Measurements from ENCODE around the gene SMTNL2.

Gene SMTNL2

GRCh38 chr17:4610656-4611055, 26.3 kb downstream of the SMTNL2 start:
- no peak overlapping the region for H3K4me3 ChIP-seq (ENCODE audit: low read depth, low read length)
- no peak for DNase-seq (ENCODE audit: low read depth)
- no peak for TF ChIP-seq POLR2A (IDR thresholded peaks at IDR 0.05; ENCODE audit: extremely low read depth, insufficient read length)

DNA sequence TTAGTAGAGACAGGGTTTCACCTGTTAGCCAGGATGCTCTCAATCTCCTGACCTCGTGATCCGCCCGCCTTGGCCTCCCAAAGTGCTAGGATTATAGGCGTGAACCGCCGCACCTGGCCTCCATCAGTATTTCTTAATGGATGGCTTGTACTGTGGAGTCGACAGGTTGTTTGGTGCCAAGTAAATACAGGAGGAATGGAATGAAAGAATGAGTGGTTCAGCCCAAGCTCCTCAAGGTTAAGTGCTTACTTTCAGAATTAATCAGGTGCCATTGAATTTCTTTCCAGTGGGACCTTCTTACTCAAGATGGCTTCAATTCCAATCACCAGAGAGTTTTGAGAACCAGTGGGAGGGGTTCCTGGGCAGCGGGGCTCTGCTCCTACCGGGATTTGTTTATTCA, 32.1 kb downstream of the SMTNL2 start:
- TF ChIP-seq, protein P1, sequence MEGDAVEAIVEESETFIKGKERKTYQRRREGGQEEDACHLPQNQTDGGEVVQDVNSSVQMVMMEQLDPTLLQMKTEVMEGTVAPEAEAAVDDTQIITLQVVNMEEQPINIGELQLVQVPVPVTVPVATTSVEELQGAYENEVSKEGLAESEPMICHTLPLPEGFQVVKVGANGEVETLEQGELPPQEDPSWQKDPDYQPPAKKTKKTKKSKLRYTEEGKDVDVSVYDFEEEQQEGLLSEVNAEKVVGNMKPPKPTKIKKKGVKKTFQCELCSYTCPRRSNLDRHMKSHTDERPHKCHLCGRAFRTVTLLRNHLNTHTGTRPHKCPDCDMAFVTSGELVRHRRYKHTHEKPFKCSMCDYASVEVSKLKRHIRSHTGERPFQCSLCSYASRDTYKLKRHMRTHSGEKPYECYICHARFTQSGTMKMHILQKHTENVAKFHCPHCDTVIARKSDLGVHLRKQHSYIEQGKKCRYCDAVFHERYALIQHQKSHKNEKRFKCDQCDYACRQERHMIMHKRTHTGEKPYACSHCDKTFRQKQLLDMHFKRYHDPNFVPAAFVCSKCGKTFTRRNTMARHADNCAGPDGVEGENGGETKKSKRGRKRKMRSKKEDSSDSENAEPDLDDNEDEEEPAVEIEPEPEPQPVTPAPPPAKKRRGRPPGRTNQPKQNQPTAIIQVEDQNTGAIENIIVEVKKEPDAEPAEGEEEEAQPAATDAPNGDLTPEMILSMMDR (IDR thresholded peaks at IDR 0.05; ENCODE audit: low read depth, low read length), result no peak
- TF ChIP-seq POLR2A (IDR thresholded peaks at IDR 0.05; ENCODE audit: extremely low read depth, insufficient read length) (no peak), MAX (IDR thresholded peaks at IDR 0.05; ENCODE audit: low read depth, low read length) (no peak), MYC (IDR thresholded peaks at IDR 0.05; ENCODE audit: low read depth, low read length) (no peak)
- no peak for DNase-seq (ENCODE audit: low read depth)
- H3K4me3 ChIP-seq (ENCODE audit: low read depth, low read length), result no peak overlapping the region

DNA sequence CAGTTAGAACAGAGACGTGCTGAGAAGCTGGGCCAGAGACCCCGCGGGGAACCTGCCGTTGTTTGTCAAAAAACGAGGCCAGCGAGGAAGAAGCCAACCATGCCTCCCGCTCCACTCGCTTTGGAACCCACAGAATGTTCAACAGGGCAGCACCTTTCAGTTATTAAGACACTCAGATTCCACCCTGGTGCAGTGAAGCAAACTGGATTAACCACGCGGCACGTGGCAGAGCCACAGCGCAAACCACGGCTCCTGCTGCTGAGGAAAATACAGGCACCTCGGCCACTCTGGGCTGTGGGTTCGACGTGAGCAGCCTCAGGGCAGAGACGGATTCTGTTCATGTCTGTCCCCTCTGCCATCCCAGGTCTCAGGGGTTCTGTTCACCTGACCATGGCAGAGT, 32.8 kb downstream of the SMTNL2 start:
- DNase-seq (ENCODE audit: low read depth), result no peak
- TF ChIP-seq MYC (IDR thresholded peaks at IDR 0.05; ENCODE audit: low read depth, low read length), result no peak
- TF ChIP-seq POLR2A (IDR thresholded peaks at IDR 0.05; ENCODE audit: extremely low read depth, insufficient read length), result no peak
- TF ChIP-seq MAX (IDR thresholded peaks at IDR 0.05; ENCODE audit: low read depth, low read length), result no peak
- TF ChIP-seq, protein P1 (IDR thresholded peaks at IDR 0.05; ENCODE audit: low read depth, low read length), result no peak
- no peak overlapping the region for H3K4me3 ChIP-seq (ENCODE audit: low read depth, low read length)

GRCh38 chr17:4617590-4618351, 33.4 kb downstream of the SMTNL2 start:
- no peak for DNase-seq (ENCODE audit: low read depth)
- H3K4me3 ChIP-seq (ENCODE audit: low read depth, low read length), result no peak overlapping the region
- TF ChIP-seq POLR2A (IDR thresholded peaks at IDR 0.05; ENCODE audit: extremely low read depth, insufficient read length) (no peak), MYC (IDR thresholded peaks at IDR 0.05; ENCODE audit: low read depth, low read length) (no peak), MAX (IDR thresholded peaks at IDR 0.05; ENCODE audit: low read depth, low read length) (no peak)
- TF ChIP-seq, protein P1 (IDR thresholded peaks at IDR 0.05; ENCODE audit: low read depth, low read length), result no peak

DNA sequence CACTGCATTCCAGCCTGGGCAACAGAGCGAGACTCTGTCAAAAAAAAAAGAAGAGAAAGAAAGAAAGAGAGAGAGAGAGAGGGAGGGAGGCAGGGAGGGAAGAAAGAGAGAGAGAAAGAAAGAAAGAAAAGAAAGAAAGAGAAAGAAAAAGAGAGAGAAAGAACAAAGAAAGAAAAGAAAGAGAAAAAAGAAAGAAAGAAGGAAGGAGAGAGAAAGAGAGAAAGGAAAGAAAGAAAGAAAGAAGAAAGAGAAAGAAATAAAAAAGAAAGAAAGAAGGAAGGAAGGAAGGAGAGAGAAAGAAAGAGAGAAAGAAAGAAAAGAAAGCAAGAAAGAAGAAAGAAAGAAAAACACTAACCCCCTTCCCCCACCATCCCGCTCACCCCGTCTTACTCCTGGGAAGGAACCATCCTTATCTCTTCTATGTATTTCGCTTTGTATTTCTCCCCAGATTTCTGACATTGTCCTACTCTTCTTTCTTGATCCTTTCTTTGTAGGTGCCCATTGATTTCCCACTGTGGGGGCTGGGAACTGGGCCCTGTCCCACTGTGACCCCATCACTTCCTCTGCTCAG, 36.3 kb downstream of the SMTNL2 start:
- no peak overlapping the region for H3K4me3 ChIP-seq (ENCODE audit: low read depth, low read length)
- no peak for DNase-seq (ENCODE audit: low read depth)
- TF ChIP-seq MYC (IDR thresholded peaks at IDR 0.05; ENCODE audit: low read depth, low read length) (no peak), POLR2A (IDR thresholded peaks at IDR 0.05; ENCODE audit: extremely low read depth, insufficient read length) (no peak), MAX (IDR thresholded peaks at IDR 0.05; ENCODE audit: low read depth, low read length) (no peak)
- TF ChIP-seq, protein P1 (IDR thresholded peaks at IDR 0.05; ENCODE audit: low read depth, low read length), result no peak

DNA sequence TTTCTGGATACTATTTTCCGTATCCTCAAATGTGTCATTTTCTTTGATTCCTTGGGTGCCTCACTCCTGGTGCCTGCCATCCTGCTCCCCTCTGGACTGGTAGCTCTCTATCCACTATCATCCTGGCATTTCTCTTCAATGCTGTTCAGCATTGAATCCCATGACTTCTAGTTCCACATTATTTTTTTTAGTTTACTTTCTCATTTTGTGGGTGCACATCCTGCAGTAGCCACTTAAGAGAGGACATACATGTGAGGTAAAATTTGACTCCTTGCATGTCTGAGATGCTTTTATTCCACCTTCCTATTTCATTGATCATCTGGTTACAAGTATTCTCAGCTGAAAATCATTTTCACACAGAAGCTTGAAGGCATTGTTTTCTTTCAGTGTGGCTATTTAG, 38.0 kb downstream of the SMTNL2 start:
- DNase-seq (ENCODE audit: low read depth), result no peak
- no peak overlapping the region for H3K4me3 ChIP-seq (ENCODE audit: low read depth, low read length)
- no peak for TF ChIP-seq MAX (IDR thresholded peaks at IDR 0.05; ENCODE audit: low read depth, low read length)
- TF ChIP-seq POLR2A (IDR thresholded peaks at IDR 0.05; ENCODE audit: extremely low read depth, insufficient read length), result no peak
- TF ChIP-seq, protein P1 (IDR thresholded peaks at IDR 0.05; ENCODE audit: low read depth, low read length), result no peak
- no peak for TF ChIP-seq MYC (IDR thresholded peaks at IDR 0.05; ENCODE audit: low read depth, low read length)

All from NB4 (cell line).